HG02852 (cell line): ENCODE data around the gene MACROH2A2.
"Not testable (repeated sequence)": the region's sequence is repeated elsewhere in the genome, so short reads cannot be mapped to it uniquely, and the experiment has no call there.

Experiments used
- ATAC-seq: cut with Tn5 transposase; IDR thresholded peaks from one replicate; pipeline ENCODE4 v1.9.1; 2021; ENCODE audit warnings: mild to moderate bottlenecking, moderate library complexity; ENCODE audit not compliant: unreplicated experiment

The MACROH2A2 gene

GRCh38 chr10:70066190-70066589, 13.5 kb downstream of the MACROH2A2 start:
- ATAC-seq, result no peak

DNA sequence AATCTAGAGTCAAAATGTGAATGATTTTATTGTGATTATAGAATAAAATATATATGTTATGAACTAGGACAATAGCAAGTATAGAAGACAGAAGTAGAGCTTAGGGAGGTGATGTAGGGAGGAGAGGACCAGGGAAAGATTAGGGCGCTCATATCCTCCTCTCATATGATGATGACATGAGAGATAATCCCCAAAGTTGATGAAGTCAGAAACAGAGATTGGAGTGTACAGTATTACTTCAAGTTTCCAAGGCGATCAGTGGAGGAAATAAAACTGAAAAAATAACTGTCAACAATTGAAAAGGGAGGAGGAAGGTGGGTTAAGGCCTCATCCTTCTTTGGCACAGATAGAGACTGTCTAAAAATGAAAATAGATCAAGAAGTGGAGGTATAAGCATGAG, 14.9 kb downstream of the MACROH2A2 start:
- ATAC-seq, result no peak

- ATAC-seq, result no peak
These were observed 16.3 kb downstream of the MACROH2A2 start for GRCh38 chr10:70068925-70069324.

- no peak for ATAC-seq
These were observed 16.7 kb downstream of the MACROH2A2 start for GRCh38 chr10:70069346-70069745.

DNA sequence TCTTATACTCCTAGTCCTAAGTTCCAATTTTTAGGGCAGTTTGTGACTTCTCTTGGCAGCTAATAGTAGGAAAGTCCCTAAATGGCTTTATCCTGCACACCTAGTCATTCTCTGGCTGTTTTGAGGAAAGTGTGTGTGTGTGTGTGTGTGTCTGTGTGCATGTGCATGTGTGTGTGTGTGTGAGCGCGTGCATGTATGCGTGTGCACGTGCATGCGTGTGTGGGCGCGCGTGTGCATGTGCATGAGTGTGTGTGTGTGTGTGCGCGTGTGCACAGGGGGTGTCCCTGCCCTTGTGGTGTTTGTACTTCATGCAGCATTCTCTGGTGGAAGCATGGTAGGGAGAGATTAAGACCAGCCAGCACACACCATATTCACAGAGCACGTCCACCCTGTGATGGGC, 18.2 kb downstream of the MACROH2A2 start:
- no peak for ATAC-seq

GRCh38 chr10:70074165-70074564, 21.5 kb downstream of the MACROH2A2 start:
- ATAC-seq, result no peak

GRCh38 chr10:70074971-70075370, 22.3 kb downstream of the MACROH2A2 start:
- no peak for ATAC-seq

DNA sequence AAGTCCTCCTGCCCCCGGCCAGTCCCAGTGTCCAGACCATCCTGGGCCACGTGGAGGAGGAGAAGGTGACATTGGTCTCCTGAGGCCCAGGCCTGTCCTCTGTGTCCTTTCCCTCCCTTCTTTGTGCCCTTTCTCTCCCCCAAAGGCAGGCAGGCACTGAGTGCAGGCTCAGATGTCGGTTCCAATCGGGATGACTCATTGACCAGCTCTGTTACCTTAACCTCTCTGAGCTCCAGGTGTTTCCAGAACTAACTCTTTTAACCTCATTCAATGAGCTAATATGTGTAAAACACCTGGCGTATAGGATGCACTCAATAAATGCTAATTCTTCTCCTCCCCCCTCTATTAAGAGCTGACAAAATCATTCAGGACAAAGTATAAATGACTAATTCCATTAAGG, 25.7 kb downstream of the MACROH2A2 start:
- ATAC-seq, result no peak

GRCh38 chr10:70078937-70079336, 26.3 kb downstream of the MACROH2A2 start:
- no peak for ATAC-seq

DNA sequence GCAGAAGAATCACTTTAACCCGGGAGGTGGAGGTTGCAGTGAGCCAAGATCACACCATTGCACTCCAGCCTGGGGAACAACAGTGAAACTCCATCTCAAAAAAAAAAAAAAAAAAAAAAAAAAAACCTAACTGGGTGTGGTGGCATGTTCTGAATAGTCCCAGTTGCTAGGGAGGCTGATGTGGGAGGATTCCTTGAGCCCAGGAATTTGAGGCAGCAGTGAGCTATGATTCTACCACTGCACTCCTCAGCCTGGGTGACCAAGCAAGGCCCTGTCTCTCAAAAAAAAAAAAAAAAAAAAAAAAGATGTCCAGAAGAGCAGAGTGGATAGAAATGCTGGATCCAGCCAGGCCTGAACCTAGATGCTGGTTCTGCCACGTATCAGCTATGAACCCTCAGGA, 28.1 kb downstream of the MACROH2A2 start:
- ATAC-seq, result not testable (repeated sequence)

GRCh38 chr10:70084189-70084588, 31.5 kb downstream of the MACROH2A2 start:
- no peak for ATAC-seq

- no peak for ATAC-seq
These were observed 33.4 kb downstream of the MACROH2A2 start for GRCh38 chr10:70085975-70086613.

DNA sequence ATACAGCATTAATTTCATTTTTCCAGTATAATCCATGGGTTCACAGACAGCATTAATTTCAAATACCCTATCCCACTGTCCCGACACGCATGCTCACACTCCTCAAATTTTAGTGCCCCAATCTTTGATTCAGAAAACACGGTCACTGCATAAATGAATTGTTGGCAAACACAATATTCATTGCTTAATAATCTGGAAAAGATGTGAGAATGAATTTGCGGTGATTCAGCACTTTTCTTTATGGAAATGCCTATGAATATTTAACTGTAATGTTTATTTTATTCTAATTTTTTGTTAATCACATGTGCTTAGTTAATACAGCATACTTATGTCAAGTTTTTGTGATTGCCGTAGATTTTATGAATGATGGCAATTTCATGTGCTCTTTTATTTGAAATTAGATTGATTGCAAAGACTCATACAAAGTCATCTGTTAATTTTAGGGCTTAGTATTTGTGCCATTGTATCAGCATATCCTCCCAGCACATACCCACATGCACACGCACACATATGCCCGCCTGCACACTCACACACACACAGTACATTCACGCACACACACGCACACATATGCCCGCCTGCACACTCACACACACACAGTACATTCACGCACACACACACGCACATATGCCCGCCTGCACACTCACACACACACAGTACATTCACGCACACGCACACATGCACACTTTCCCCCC, 35.1 kb downstream of the MACROH2A2 start:
- ATAC-seq, result no peak

DNA sequence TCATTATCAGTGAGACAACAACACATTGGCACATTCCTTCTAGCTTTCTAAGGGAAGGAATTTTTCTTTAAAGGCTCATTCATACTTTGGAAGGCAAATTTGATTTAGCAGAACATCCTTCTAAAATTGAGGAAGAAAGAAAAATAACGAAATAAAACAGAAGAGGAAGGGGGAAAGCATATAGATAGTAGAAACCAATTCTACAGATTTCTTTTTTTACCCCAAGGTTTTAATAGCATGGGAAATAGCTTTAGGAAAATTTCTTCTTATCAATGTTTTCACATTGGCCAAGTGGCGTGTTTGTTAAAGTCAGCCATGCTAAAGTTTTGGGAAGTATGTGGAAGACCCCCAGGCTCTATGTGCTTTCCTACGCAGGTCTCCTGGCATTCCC, 35.7 kb downstream of the MACROH2A2 start:
- no peak for ATAC-seq

- ATAC-seq, result no peak
These were observed 37.4 kb downstream of the MACROH2A2 start for GRCh38 chr10:70090013-70090412.

- ATAC-seq, result no peak
These were observed 38.3 kb downstream of the MACROH2A2 start for GRCh38 chr10:70090951-70091350.

DNA sequence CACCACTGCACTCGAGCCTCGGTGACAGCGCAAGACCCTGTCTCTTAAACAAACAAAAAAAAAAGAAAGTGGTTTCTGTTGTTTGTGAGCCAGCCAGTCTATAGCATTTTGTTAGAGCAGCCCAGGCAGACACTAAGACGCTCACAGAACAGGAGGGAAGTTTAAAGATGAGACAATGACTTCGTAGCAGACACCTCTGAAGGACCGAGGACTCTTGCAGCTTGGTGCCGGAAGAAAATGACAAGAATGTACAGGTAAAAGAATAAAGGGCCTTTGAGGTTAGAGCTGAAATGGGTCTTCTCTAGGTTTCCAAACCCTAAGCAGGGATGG, 39.7 kb downstream of the MACROH2A2 start:
- no peak for ATAC-seq

- ATAC-seq, result no peak
These were observed 40.8 kb downstream of the MACROH2A2 start for GRCh38 chr10:70093335-70093944.

DNA sequence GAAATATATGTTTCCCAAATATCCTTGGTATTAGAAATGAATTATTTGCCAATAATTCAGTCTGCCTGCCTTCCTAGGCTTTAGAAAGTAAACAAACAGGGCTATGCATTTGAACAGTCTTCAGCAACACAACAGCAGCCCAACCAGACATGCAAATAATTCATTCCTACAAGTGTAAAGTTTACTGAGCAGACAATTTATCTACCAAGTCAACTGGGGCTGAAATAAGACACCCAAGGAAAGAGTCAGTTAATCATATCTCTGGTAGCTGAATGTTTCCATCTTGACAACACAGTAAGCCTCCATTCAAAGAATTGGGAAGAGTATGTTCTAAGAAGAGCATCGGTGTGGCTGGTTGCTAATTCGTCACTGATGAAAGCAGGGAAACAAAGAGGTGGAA, 41.6 kb downstream of the MACROH2A2 start:
- ATAC-seq, result no peak

GRCh38 chr10:70096016-70096704, 43.5 kb downstream of the MACROH2A2 start:
- no peak for ATAC-seq

DNA sequence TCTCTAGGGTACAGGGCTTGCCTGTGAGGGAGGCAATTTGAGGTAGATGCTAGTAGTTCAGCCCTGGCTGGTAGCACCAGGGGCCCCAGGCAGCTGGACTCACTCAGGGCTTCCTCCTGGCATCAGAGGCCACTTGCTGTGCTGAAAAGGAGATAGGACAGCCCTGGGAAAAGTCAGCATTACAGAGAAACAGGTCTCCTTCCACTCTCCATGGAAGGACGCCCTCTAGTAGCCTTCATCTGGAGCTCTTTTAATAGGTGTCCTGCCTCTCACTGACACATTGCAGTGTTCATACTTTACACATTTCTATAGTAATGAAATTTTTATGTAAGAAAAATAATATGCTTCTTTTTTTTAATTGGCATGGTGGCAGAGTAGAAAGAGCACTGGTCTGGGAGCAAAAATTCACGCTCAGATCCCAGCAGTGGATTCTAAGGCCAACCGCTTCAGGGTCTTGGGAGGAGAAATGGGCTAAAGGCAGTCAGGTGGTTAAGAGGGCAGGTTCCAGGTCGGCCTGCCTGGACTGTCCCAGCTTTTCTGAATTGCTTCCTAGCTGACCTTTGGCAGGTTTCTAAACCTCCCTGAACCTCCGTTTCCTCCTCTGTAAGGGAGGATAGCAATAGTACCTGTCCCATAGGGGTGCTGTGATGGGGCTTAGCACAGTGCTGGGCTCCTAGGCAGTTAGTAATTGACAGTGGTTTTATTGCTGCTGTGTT, 44.2 kb downstream of the MACROH2A2 start:
- no peak for ATAC-seq
